GM12878 (cell line): ENCODE data around the gene UQCRC1. TPM values are rescaled to one million over a fixed set of nuclear protein-coding genes. Genes with fewer than 3 reads are reported as not detected.

Source experiments
- ATAC-seq: fragments of 200-7000 bp; cut with Tn5 transposase; 3 replicates; pipeline ENCODE4 v1.9.1; 2020; ENCODE audit warnings: mild to moderate bottlenecking, moderate library complexity
- BruUV-seq: library from RNA; stranded (reverse); fragments of 400-500 nt; replicated peaks from 2 replicates; lab custom pipeline; 2021; lab: Mats Ljungman, UMichigan
- CTCF ChIA-PET: fragments of 300-600 bp; sonication (Branson Sonifier 250); formaldehyde crosslinking; extraction: SDS; loops from one replicate; lab custom pipeline; 2021; ENCODE audit warnings: inconsistent platforms; lab: Yijun Ruan, JAX
- POLR2A ChIA-PET: fragments of 350-600 bp; formaldehyde crosslinking; extraction: SDS; loops from one replicate; lab custom pipeline; 2021; ENCODE audit warnings: inconsistent platforms; lab: Charles Lee
- RAD21 ChIA-PET: fragments of 300-600 bp; sonication (Branson Sonifier 250); formaldehyde crosslinking; loops from one replicate; lab custom pipeline; 2023; ENCODE audit warnings: antibody characterized with exemption; ENCODE audit not compliant: unreplicated experiment; lab: Charles Lee
- SMC1A ChIA-PET: fragments of 300-600 bp; sonication (Branson Sonifier 250); formaldehyde crosslinking; loops from one replicate; lab custom pipeline; 2023; ENCODE audit not compliant: unreplicated experiment, uncharacterized antibody; lab: Charles Lee
- DNase-seq: peaks from one replicate; pipeline ENCODE4 v3.0.0-alpha.2; 2011; ENCODE audit warnings: low read depth, low spot score
- FAIRE-seq: peaks from 3 replicates; lab custom pipeline; 2011; peaks lifted over from hg19 to GRCh38; lab: Jason Lieb, UNC
- H2AFZ ChIP-seq: 2 replicates; pipeline ENCODE4 v1.6.0; 2011; ENCODE audit warnings: low read depth, low read length, control low read depth; ENCODE audit not compliant: control insufficient read depth
- H3K27ac ChIP-seq: 2 replicates; pipeline ENCODE4 v1.5.1; 2011; ENCODE audit warnings: control low read depth; ENCODE audit not compliant: control insufficient read depth, insufficient read depth
- H3K27me3 ChIP-seq, 2 experiments: replicated peaks in 1 of 2; 2 replicates each; pipeline versions ENCODE4 v1.6.0 to v1.6.1; 2011; ENCODE audit warnings: low read length in 1 of 2; ENCODE audit not compliant: control insufficient read depth in 2 of 2, insufficient read depth in 2 of 2
- H3K36me3 ChIP-seq, 2 experiments: 2 replicates each; pipeline ENCODE4 v1.5.1; 2011; ENCODE audit warnings: low read length in 1 of 2; ENCODE audit not compliant: control insufficient read depth in 2 of 2, insufficient read depth in 2 of 2
- H3K4me1 ChIP-seq: 2 replicates; pipeline ENCODE4 v1.6.1; 2011; ENCODE audit warnings: mild to moderate bottlenecking, low read length, moderate library complexity, mixed read lengths; ENCODE audit not compliant: control insufficient read depth, insufficient read depth
- H3K4me2 ChIP-seq: 2 replicates; pipeline ENCODE4 v1.6.0; 2011; ENCODE audit warnings: control low read depth; ENCODE audit not compliant: control insufficient read depth, insufficient read depth
- H3K4me3 ChIP-seq: fragments of 200-600 bp; sonication (generic); 2 replicates; pipeline ENCODE4 v1.5.1; 2016
- H3K79me2 ChIP-seq: 2 replicates; pipeline ENCODE4 v1.6.0; 2011; ENCODE audit warnings: low read length; ENCODE audit not compliant: control insufficient read depth, insufficient read depth
- H3K9ac ChIP-seq: 2 replicates; pipeline ENCODE4 v1.8.0; 2011; ENCODE audit warnings: low read length, control low read depth, mixed read lengths; ENCODE audit not compliant: control insufficient read depth, insufficient read depth
- H3K9me3 ChIP-seq: replicated peaks from 3 replicates; pipeline ENCODE4 v1.5.1; 2011; ENCODE audit warnings: mild to moderate bottlenecking, low read length; ENCODE audit not compliant: control insufficient read depth, insufficient read depth
- H4K20me1 ChIP-seq: 2 replicates; pipeline ENCODE4 v1.6.0; 2011; ENCODE audit not compliant: control insufficient read depth, insufficient read depth
- ATF7 ChIP-seq: fragments of 450-650 bp; IDR thresholded peaks from 2 replicates; pipeline ENCODE4 v1.6.1; 2016; ENCODE audit warnings: low read depth, mild to moderate bottlenecking
- BCLAF1 ChIP-seq: fragments of 450-650 bp; IDR thresholded peaks from 2 replicates; pipeline ENCODE4 v1.6.1; 2017; ENCODE audit warnings: antibody characterized with exemption, mild to moderate bottlenecking, moderate library complexity
- FOS ChIP-seq: IDR thresholded peaks from 3 replicates; pipeline ENCODE4 v1.6.1; 2011; ENCODE audit warnings: borderline replicate concordance; ENCODE audit not compliant: insufficient read length; ENCODE audit errors: extremely low read depth
- HCFC1 ChIP-seq: fragments of 150-350 bp; IDR thresholded peaks from 2 replicates; pipeline ENCODE4 v1.6.1; 2014; ENCODE audit warnings: low read length
- IRF3 ChIP-seq: fragments of 450-650 bp; IDR thresholded peaks from 2 replicates; pipeline ENCODE4 v1.6.1; 2014; ENCODE audit warnings: mild to moderate bottlenecking
- KDM1A ChIP-seq: fragments of 200-600 bp; sonication (generic); IDR thresholded peaks from 2 replicates; pipeline ENCODE4 v1.6.1; 2016; ENCODE audit warnings: borderline replicate concordance
- LARP7 ChIP-seq: fragments of 450-650 bp; IDR thresholded peaks from 2 replicates; pipeline ENCODE4 v1.6.1; 2017; ENCODE audit warnings: mild to moderate bottlenecking
- MXI1 ChIP-seq: fragments of 150-350 bp; IDR thresholded peaks from 2 replicates; pipeline ENCODE4 v1.6.1; 2011; ENCODE audit warnings: low read depth, mild to moderate bottlenecking, inconsistent platforms, low read length, improper control_type of control experiment
- NR2C2 ChIP-seq: IDR thresholded peaks from 2 replicates; pipeline ENCODE4 v1.6.1; 2011; ENCODE audit warnings: borderline replicate concordance, low read depth; ENCODE audit not compliant: control insufficient read depth, insufficient read length
- RFX5 ChIP-seq: IDR thresholded peaks from 2 replicates; pipeline ENCODE4 v1.6.1; 2011; ENCODE audit warnings: low read depth, low read length, improper control_type of control experiment
- SRF ChIP-seq, 2 experiments: IDR thresholded peaks; 2 replicates each; pipeline ENCODE4 v1.6.1; 2011; ENCODE audit warnings: low read depth in 2 of 2, low read length in 2 of 2, mild to moderate bottlenecking in 1 of 2, moderate library complexity in 1 of 2
- STAT3 ChIP-seq: IDR thresholded peaks from 2 replicates; pipeline ENCODE4 v1.6.1; 2011; ENCODE audit warnings: low read depth, low read length, improper control_type of control experiment
- SUPT20H ChIP-seq: IDR thresholded peaks from 2 replicates; pipeline ENCODE4 v1.6.1; 2011; ENCODE audit warnings: low read depth, mild to moderate bottlenecking, low read length, moderate library complexity, borderline replicate concordance; ENCODE audit not compliant: control insufficient read depth
- WGBS: methylation state at CpG from one replicate; pipeline ENCODE4 v1.1.6; 2016; ENCODE audit warnings: low lambda C conversion rate; ENCODE audit not compliant: insufficient replicate concordance, insufficient coverage; ENCODE audit errors: missing lambda C conversion rate; 5-methylcytosine and 5-hydroxymethylcytosine counted together
- in situ Hi-C: fragments of 300-500 bp; cut with MboI; formaldehyde crosslinking; loops from 9 replicates; pipeline ENCODE4 v1.14.3; 2018; ENCODE audit warnings: mixed read lengths
- intact Hi-C: fragments of 100-400 bp; cut with micrococcal nuclease; formaldehyde crosslinking; loops from one replicate; pipeline ENCODE4 v1.14.2; 2022; ENCODE audit not compliant: unreplicated experiment
- polyA plus RNA-seq, 11 experiments: library from polyadenylated mRNA; depleted of rRNA in 4 of 11; unstranded in 6 of 11; stranded (reverse) in 5 of 11; fragments of >200 nt; fragmentation: Nextera tagmentation in 4 of 11; fragmentation: Illumina TruSeq in 1 of 11; extraction: Ambion mirVana in 4 of 11; extraction: Trizol in 1 of 11; gene quantifications; 1 replicate in 1 of 11; 2 replicates in 10 of 11; pipeline versions ENCODE4 v1.2.1 to v1.2.3, GENCODE V29; 2011 to 2016; ENCODE audit warnings: inconsistent platforms in 2 of 11, missing spikeins in 2 of 11, low read depth in 1 of 11
- total RNA-seq, 4 experiments: library from RNA; depleted of rRNA in 3 of 4; stranded (reverse); fragments of >200 nt in 3 of 4; fragmentation: Illumina TruSeq in 1 of 4; extraction: Trizol in 1 of 4; gene quantifications; 2 replicates each; pipeline versions ENCODE4 v1.2.1 to v1.2.3, GENCODE V29; 2013 to 2021

Gene UQCRC1
- total and polyA plus RNA-seq, 10 of the 15 experiments (the other 5 are each of a cell fraction or from before 2014, with no cell fraction given), result 116 to 426 (median 228) TPM

- TF ChIP-seq BCLAF1 (no peak), SUPT20H (no peak), RFX5 (no peak), MXI1 (0 out of 2 replicates have a peak, but pooled peaks have one; percentile 42), LARP7 (peak; percentile 54; the same call in 1 of the 2 replicates)
These were observed at the start of gene UQCRC1 (continued) for GRCh38 chr3:48609088-48610005.

- no peaks in the 10 kb centered on the region for H3K36me3 ChIP-seq
- H2AFZ ChIP-seq, result no peak overlapping the region
- 97% methylated on average over 43 of the region's 45 CpGs for WGBS
- H3K4me3 ChIP-seq, result no peak overlapping the region
- DNase-seq (no peak), ATAC-seq (no peak), FAIRE-seq (no peak)
- no peaks in the 10 kb centered on the region for H3K79me2 ChIP-seq
- H3K27ac ChIP-seq, result no peak overlapping the region
- no peak overlapping the region for H3K9ac ChIP-seq
- no TSS peak for BruUV-seq
- in situ Hi-C loops (no loop called here), intact Hi-C loops (no loop called here)
- no peaks in the 10 kb centered on the region; the same call in 1 of the 3 replicates for H3K9me3 ChIP-seq
- H3K27me3 ChIP-seq, result peaks cover 0 to 2% of the 10 kb centered on the region in 2 experiments; a peak in 2 of 4 replicates
- POLR2A ChIA-PET, result no interaction called here
- CTCF ChIA-PET, result interaction anchor here (0.8 to 1.5 kb wide), 2 partner anchors 21 to 109 kb away, joined by 3 to 5 read pairs; partner anchors contain the start of gene SLC26A6
- no peaks in the 10 kb centered on the region for H4K20me1 ChIP-seq
- RAD21 ChIA-PET, result interaction anchor here (0.6 kb wide), 1 partner anchor 177 kb away, joined by 3 read pairs; no protein-coding TSS in a partner anchor
- H3K4me2 ChIP-seq, result peak overlapping the region; percentile 54
- H3K4me1 ChIP-seq, result peaks cover 3% of the 10 kb centered on the region; the same call in 1 of the 2 replicates
- SMC1A ChIA-PET, result no interaction called here
- TF ChIP-seq FOS (no peak), KDM1A (no peak), BCLAF1 (no peak), STAT3 (no peak), NR2C2 (no peak), ATF7 (no peak), SRF (IDR thresholded peaks at IDR 0.05; ENCODE audit: low read depth in 2 of 2, low read length in 2 of 2) (no peak), IRF3 (no peak), HCFC1 (no peak)
These were observed 47.4 kb upstream of the UQCRC1 start for GRCh38 chr3:48656841-48657281.
